GM12891 (cell line): Measurements from ENCODE around the gene UBE2G1.

ENCODE experiments used
- DNase-seq: peaks from one replicate; pipeline ENCODE4 v3.0.0; 2011; ENCODE audit warnings: low spot score; ENCODE audit not compliant: insufficient read length
- FAIRE-seq: peaks from 2 replicates; lab custom pipeline; 2011; peaks lifted over from hg19 to GRCh38; lab: Jason Lieb, UNC
- PAX5 ChIP-seq: IDR thresholded peaks from 2 replicates; pipeline ENCODE4 v1.6.1; 2011; ENCODE audit warnings: low read length, moderate library complexity, mild to moderate bottlenecking; ENCODE audit not compliant: insufficient read depth, severe bottlenecking
- POLR2A ChIP-seq: IDR thresholded peaks from 2 replicates; pipeline ENCODE4 v1.6.1; 2011; ENCODE audit warnings: low read depth, low read length, control low read depth
- POLR2AphosphoS5 ChIP-seq: IDR thresholded peaks from 2 replicates; pipeline ENCODE4 v1.6.1; 2011; ENCODE audit warnings: low read depth, low read length, control low read depth
- POU2F2 ChIP-seq: IDR thresholded peaks from 2 replicates; pipeline ENCODE4 v1.6.1; 2011; ENCODE audit warnings: low read depth, mild to moderate bottlenecking, control low read depth, low read length, moderate library complexity
- SPI1 ChIP-seq: IDR thresholded peaks from 2 replicates; pipeline ENCODE4 v1.6.1; 2011; ENCODE audit warnings: low read depth, low read length, control low read depth
- TAF1 ChIP-seq: IDR thresholded peaks from 2 replicates; pipeline ENCODE4 v1.6.1; 2011; ENCODE audit warnings: low read depth, low read length, control low read depth

Gene UBE2G1

DNA sequence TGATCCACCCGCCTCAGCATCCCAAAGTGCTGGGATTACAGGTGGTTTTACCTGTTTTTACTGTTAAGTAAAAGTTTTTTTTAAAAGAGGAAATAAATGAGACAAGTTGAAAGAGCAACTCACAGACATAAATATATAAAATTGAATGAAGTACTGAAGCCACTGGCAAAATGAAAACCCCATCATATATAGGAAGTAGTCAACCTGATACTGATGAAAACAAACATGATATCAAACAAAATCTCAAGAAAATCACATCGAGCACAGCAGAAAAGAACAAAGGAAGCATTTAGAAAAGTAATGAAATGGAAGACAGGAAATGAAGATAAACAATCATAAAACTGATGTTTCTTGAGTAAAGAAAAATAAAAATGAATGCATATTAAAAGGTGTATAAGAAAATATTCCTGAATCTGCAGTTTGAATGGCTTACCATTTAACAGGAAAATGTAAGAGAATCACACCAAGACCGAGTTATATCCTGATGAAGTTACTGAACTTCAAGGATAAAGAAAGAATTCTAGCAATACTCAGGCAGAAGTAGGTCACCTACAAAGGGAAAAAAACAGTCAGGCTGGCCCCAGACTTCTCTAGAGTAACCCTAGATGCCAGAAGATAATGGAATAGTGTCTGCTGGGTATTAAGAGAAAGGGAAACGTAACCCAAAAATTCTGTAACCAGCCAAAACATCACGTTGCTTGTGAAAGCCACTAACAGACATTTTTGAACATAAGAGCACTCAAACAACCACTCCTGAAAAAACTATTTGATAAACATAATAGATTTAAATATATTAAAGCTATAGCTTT lies 31.5 kb downstream of the UBE2G1 start:
- DNase-seq, result no peak
- FAIRE-seq, result no peak
- TF ChIP-seq POLR2A, result no peak
- TF ChIP-seq PAX5, result no peak
- no peak for TF ChIP-seq POLR2AphosphoS5
- TF ChIP-seq SPI1, result no peak
- TF ChIP-seq POU2F2, result no peak
- no peak for TF ChIP-seq TAF1

DNA sequence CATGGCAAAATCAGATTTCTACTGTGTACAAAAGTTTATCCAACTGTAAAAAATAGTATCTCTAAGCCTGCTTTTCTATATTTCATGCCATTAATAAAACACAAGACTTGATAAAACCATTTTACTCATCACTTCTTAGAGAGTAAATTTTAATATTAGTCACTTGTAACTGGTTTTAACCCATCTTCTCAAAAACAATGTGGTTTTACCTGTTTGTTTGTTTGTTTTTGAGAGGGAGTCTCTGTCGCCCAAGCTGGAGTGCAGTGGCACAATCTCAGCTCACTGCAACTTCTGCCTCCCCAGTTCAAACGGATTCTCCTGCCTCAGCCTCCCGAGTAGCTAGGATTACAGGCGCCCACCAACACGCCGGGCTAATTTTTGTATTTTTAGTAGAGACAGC lies 32.1 kb downstream of the UBE2G1 start:
- DNase-seq (no peak), FAIRE-seq (no peak)
- TF ChIP-seq PAX5, result no peak
- no peak for TF ChIP-seq TAF1
- TF ChIP-seq SPI1, result no peak
- TF ChIP-seq POLR2AphosphoS5, result no peak

DNA sequence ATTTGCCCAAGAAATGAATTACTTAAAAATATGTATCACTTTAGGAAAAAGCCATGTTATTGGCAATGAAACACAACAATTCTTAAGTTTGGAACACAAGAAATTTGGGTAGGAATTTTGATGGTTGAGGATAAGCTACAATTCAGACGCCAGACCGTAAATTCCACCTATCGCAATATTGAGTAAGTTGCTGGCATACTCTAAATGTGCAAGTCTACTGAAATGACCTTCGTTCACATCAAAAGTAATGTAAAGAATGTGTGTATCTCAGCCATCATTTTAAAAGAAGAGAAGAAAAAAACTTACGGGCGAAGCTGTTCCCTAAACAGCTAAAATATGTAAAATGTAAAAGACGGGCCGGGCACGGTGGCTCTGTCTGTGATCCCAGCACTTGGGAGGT lies 33.4 kb downstream of the UBE2G1 start:
- DNase-seq (no peak), FAIRE-seq (no peak)
- no peak for TF ChIP-seq PAX5
- no peak for TF ChIP-seq POU2F2
- TF ChIP-seq POLR2AphosphoS5, result no peak

DNA sequence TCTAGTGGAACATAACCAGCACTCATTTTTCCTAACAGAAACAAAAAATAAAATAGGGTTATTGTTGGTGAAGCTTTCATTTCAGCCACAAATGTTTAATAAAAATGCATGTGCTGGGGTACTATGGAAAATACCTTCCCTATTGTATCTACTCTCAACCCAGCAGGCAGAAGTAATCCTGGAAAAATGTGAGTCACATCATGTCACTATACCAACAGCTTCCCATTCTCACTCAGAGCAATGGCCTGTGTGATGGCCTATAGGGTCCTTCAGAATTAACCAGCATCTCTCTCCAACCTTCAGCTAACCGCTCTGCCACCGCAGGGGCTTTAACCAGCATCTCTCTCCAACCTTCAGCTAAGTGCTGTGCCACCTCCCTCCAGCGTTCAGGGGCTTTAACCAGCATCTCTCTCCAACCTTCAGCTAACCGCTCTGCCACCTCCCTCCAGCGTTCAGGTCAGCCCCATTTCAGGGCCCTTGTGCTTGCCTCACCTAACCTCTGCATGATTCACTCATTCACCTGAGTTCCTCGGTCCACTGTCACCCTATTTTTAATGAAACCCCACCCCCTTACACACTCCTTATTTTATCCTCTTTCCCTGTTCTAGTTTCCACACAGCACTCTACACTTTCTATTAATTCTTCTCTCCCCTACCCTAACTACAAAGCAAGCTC lies 34.0 kb downstream of the UBE2G1 start:
- DNase-seq (no peak), FAIRE-seq (no peak)
- TF ChIP-seq POLR2AphosphoS5, result no peak
- TF ChIP-seq PAX5, result no peak
- no peak for TF ChIP-seq TAF1
- TF ChIP-seq POLR2A, result no peak
- no peak for TF ChIP-seq SPI1
- no peak for TF ChIP-seq POU2F2

DNA sequence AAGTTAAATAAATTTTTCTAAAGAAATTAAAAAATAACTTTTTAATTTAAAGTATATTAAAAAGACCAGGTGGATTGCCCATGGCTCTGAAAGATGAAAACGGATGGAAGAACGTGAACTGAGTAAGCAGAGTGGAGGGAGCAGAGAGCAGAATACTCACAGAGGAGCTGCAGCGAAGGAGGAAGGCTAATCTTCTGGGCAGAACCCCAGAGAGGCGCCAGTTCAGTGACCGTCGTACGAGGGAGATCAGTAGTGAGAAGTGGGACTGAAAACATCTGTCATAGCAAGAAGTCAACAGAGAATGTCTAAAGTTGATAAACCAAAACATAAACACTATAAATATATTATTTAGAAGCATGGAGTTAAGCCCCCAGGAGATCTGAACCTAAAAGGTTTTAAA lies 34.9 kb downstream of the UBE2G1 start:
- peak; percentile 30 for DNase-seq
- TF ChIP-seq TAF1, result no peak
- no peak for TF ChIP-seq PAX5
- TF ChIP-seq POLR2A, result no peak
- peak; percentile 62 for TF ChIP-seq SPI1
- FAIRE-seq, result peak; percentile 54

DNA sequence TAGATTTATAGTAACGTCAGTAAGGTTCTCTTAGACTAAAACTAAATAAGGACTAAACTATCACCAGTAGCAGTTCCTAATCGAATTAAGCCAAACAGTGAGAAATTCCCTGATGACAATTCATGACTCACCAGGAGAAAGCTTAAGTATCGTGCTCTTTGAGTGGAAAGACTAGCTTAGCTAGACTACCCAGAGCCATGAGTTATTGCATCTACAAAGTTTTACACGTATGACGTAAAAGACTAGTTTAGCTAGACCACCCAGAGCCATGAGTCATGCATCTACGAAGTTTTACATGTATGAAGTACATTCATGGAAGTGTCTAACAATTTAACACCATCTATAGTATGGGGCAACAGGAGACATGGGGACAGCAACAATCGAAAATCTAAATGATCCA lies 36.6 kb downstream of the UBE2G1 start:
- DNase-seq, result no peak
- no peak for FAIRE-seq
- TF ChIP-seq SPI1 (no peak), TAF1 (no peak), PAX5 (no peak), POLR2AphosphoS5 (no peak)

DNA sequence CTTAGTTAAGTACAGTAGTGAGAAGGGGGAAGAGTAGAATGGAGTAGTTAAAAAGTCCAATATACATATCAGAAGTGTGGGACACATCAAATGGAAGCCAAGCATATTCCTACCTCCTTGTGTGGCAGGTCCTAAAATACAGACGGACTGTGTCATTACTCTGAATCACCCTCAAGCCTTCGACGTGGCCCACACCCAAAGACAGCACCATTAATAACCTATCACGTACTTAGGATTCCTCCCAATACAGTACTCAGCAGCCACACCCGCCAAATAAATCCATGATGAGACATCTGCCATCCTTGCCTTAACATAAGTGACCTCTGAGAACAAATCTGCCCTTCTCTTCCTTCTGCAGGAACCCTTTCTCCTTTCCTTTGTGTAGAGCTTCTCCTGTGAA lies 38.9 kb downstream of the UBE2G1 start:
- no peak for DNase-seq
- TF ChIP-seq SPI1 (no peak), POU2F2 (no peak), TAF1 (no peak), POLR2A (no peak)
- FAIRE-seq, result peak; percentile 33

DNA sequence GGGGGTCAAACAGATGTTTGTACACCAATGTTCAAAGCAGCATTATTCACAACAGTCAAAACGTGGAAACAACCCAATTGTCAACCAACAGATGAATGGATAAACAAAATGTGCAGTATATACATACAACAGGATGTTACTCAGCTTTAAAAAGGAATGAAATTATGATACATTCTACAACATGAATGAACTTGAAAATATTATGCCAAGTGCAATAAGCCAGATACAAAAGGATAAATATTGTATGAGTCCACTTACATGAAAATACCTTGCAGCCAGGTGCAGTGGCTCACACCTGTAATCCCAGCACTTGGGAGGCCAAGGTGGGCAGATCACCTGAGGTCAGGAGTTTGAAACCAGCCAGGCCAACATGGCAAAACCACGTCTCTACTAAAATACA lies 39.9 kb downstream of the UBE2G1 start:
- no peak for DNase-seq
- FAIRE-seq, result no peak
- TF ChIP-seq TAF1, result no peak

DNA sequence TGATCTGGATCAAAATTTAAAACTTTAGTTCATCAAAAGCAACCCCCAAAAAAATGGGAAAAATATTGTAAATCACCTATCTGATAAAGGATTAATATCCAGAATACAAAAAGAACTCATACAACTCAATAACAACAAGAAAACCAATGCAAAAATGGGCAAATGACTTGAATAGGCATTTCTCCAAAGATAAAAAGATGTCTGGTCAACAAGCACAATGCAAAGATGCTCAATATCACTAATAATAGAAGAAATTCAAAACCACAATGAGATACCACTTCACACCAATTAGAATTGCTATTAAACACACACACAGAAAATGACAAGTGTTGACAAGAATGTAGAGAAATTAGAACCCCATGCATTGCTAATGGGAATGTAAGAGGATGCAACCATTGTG lies 40.4 kb downstream of the UBE2G1 start:
- DNase-seq, result no peak
- FAIRE-seq, result no peak
- TF ChIP-seq POLR2A, result no peak
- no peak for TF ChIP-seq SPI1
- TF ChIP-seq POU2F2, result no peak
- no peak for TF ChIP-seq POLR2AphosphoS5
- TF ChIP-seq PAX5, result no peak
- no peak for TF ChIP-seq TAF1

DNA sequence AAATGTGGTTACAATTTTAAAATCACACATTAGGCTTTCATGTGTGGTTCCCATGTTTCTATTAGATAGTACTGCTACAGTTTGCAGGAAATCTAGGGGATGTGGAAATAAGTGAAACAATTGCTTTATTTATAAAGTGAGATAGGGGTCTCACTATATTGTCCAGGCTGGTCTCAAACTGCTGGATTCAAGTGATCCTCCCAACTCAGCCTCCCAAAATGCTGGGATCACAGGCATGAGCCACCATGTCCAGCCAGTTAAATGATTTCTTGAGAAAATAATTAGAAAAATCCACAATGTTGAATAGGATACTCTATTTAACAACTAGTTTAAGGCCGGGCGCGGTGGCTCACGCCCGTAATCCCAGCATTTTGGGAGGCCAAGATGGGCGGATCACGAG lies 42.0 kb downstream of the UBE2G1 start:
- FAIRE-seq (no peak), DNase-seq (no peak)
- TF ChIP-seq SPI1 (no peak), POLR2AphosphoS5 (no peak), POLR2A (no peak), PAX5 (no peak), POU2F2 (no peak), TAF1 (no peak)

DNA sequence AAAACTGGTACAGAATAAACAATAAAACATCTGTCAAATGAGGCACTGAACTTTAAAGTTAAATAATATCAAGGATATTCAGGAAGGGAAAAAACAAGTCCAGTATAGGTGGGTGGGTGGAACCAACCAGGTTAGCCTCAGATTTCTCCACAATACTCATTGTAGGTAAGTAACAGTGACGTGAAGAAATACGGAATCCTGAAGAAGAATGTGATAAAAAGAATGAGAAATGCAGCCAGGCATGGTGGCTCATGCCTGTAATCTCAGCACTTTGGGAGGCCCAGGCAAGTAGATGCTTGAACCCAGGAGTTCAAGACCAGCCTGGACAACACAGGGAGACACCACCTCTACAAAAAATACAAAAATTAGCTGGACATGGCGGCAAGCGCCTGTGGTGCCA lies 47.3 kb downstream of the UBE2G1 start:
- FAIRE-seq, result no peak

More for the DNA sequence above, 47.3 kb downstream of the UBE2G1 start:
- TF ChIP-seq POU2F2, result no peak
- no peak for TF ChIP-seq POLR2A
- no peak for TF ChIP-seq TAF1
- TF ChIP-seq SPI1, result no peak
- no peak for TF ChIP-seq PAX5
- no peak for TF ChIP-seq POLR2AphosphoS5
- no peak for DNase-seq
